HG03457 (cell line): ENCODE measurements around the gene ERGIC3.

Experiments
- ATAC-seq: cut with Tn5 transposase; IDR thresholded peaks from one replicate; pipeline ENCODE4 v1.9.1; 2021; ENCODE audit warnings: moderate number of reproducible peaks; ENCODE audit not compliant: unreplicated experiment

Gene ERGIC3

GRCh38 chr20:35541783-35542662 is at the start of gene ERGIC3:
Gene ERGIC3 (plus strand): TSS chr20:35542078. CDS start chr20:35542098, 20 bp downstream.
- no peak for ATAC-seq

- no peak for ATAC-seq
These were observed 49.5 kb upstream of the ERGIC3 start for GRCh38 chr20:35492352-35492751.

- ATAC-seq, result no peak
These were observed 45.4 kb upstream of the ERGIC3 start for GRCh38 chr20:35496481-35496880.

GRCh38 chr20:35497320-35497719 is 44.6 kb upstream of the ERGIC3 start:
- no peak for ATAC-seq

- no peak for ATAC-seq
These were observed 44.1 kb upstream of the ERGIC3 start for GRCh38 chr20:35497780-35498189.

GRCh38 chr20:35499271-35499670 is 42.6 kb upstream of the ERGIC3 start:
- ATAC-seq, result no peak

- ATAC-seq, result no peak
These were observed 39.5 kb upstream of the ERGIC3 start for GRCh38 chr20:35502352-35502751.

GRCh38 chr20:35503281-35503680 is 38.6 kb upstream of the ERGIC3 start:
- ATAC-seq, result no peak

GRCh38 chr20:35503841-35504561 is 37.9 kb upstream of the ERGIC3 start:
- no peak for ATAC-seq

GRCh38 chr20:35504751-35505150 is 37.1 kb upstream of the ERGIC3 start:
- no peak for ATAC-seq

GRCh38 chr20:35506179-35506578 is 35.7 kb upstream of the ERGIC3 start:
- ATAC-seq, result no peak

GRCh38 chr20:35506872-35507638 is 34.8 kb upstream of the ERGIC3 start:
- ATAC-seq, result no peak

- no peak for ATAC-seq
These were observed 33.2 kb upstream of the ERGIC3 start for GRCh38 chr20:35508493-35509218.

- no peak for ATAC-seq
These were observed 30.7 kb upstream of the ERGIC3 start for GRCh38 chr20:35510951-35511735.

GRCh38 chr20:35511814-35512420 is 30.0 kb upstream of the ERGIC3 start:
- ATAC-seq, result no peak

GRCh38 chr20:35514371-35514932 is 27.4 kb upstream of the ERGIC3 start:
- ATAC-seq, result no peak

- no peak for ATAC-seq
These were observed 26.5 kb upstream of the ERGIC3 start for GRCh38 chr20:35515341-35515740.

GRCh38 chr20:35515949-35516645 is 25.8 kb upstream of the ERGIC3 start:
- ATAC-seq, result no peak

GRCh38 chr20:35517125-35517524 is 24.8 kb upstream of the ERGIC3 start:
- ATAC-seq, result no peak
